ENCODE data around the gene CHRNA1. TPM values are rescaled to one million over a fixed set of nuclear protein-coding genes. Genes with fewer than 3 reads are reported as not detected.

Gene CHRNA1
- total RNA-seq, 4 donors from 2014 or later: 84.6 to 306 (median 185) TPM

DNA sequence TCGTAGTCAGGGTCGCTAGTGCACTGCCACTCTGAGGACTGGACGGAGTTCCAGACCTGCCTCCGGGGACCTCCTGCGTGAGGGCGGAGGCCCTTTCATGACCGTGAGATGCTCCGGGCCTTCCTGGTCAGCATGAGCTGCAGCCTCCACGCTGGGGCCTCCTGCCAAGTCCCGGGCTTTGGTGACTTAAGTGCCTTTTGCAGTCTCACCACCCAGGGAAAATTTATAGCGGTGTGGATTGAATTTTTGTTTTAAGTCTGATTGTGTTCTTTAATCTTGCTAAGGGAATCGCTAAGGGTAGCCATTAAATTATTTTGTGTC is 33.6 kb downstream of the CHRNA1 start:
- Histone ChIP-seq H3K27me3 (peaks cover 13 to 30% (median 21%) of the 10 kb centered on the region in 3 donors), H3K4me3 (peak overlapping the region in 3 of 4 donors; percentile 42 to 72 (median 47)), H3K27ac (no peak overlapping the region), H3K4me1 (peaks cover 0 to 5% of the 10 kb centered on the region in 2 donors), H3K36me3 (no peaks in the 10 kb centered on the region), H3K9me3 (no peaks in the 10 kb centered on the region)
- ATAC-seq (no peak), DNase-seq (no peak)
- in situ Hi-C loops (cut with MboI; ENCODE audit: low sequenced_read_pairs in 4 of 4) (no loop called here), intact Hi-C loops (cut with DNase I; ENCODE audit: low total_unique reads) (no loop called here)
- TF ChIP-seq, protein P1, sequence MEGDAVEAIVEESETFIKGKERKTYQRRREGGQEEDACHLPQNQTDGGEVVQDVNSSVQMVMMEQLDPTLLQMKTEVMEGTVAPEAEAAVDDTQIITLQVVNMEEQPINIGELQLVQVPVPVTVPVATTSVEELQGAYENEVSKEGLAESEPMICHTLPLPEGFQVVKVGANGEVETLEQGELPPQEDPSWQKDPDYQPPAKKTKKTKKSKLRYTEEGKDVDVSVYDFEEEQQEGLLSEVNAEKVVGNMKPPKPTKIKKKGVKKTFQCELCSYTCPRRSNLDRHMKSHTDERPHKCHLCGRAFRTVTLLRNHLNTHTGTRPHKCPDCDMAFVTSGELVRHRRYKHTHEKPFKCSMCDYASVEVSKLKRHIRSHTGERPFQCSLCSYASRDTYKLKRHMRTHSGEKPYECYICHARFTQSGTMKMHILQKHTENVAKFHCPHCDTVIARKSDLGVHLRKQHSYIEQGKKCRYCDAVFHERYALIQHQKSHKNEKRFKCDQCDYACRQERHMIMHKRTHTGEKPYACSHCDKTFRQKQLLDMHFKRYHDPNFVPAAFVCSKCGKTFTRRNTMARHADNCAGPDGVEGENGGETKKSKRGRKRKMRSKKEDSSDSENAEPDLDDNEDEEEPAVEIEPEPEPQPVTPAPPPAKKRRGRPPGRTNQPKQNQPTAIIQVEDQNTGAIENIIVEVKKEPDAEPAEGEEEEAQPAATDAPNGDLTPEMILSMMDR (IDR thresholded peaks at IDR 0.05 in 4 of 5, conservative IDR thresholded peaks at IDR 0.05 in 1 of 5): no peak
- TF ChIP-seq POLR2A (IDR thresholded peaks at IDR 0.05): no peak

- Histone ChIP-seq H3K9me3 (no peaks in the 10 kb centered on the region), H3K4me1 (peaks cover 0 to 5% of the 10 kb centered on the region in 2 donors), H3K4me3 (peak overlapping the region; percentile 42 to 72 (median 45)), H3K27ac (no peak overlapping the region), H3K36me3 (no peaks in the 10 kb centered on the region), H3K27me3 (peaks cover 13 to 30% (median 21%) of the 10 kb centered on the region in 3 donors)
- TF ChIP-seq POLR2A (IDR thresholded peaks at IDR 0.05): no peak
- TF ChIP-seq, protein P1 (IDR thresholded peaks at IDR 0.05 in 4 of 5, conservative IDR thresholded peaks at IDR 0.05 in 1 of 5): no peak
- in situ Hi-C loops (cut with MboI; ENCODE audit: low sequenced_read_pairs in 4 of 4): no loop called here
- intact Hi-C loops (cut with DNase I; ENCODE audit: low total_unique reads): no loop called here
- ATAC-seq: peak; percentile 16 to 18
- no peak for DNase-seq
Observed at GRCh38 chr2:174729797-174730697, 34.2 kb downstream of the CHRNA1 start.

DNA sequence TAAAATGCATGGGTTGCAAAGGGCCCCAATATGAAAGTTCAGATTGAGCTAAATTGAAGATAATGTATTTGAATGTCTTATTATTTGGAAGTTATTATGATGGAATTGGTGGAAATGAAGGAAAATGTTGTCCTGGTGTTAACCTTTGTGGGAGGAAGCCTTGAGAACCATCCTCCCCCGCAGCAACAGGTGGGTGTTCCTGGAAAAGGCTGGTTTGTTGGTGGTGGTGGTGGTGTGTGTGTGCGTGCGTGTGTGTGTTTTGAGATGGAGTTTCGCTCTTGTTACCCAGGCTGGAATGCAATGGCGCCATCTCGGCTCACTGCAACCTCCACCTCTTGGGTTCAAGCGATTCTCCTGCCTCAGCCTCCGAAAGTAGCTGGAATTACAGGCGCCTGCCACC is 36.2 kb downstream of the CHRNA1 start:
- intact Hi-C loops (cut with DNase I; ENCODE audit: low total_unique reads) (no loop called here), in situ Hi-C loops (cut with MboI; ENCODE audit: low sequenced_read_pairs in 4 of 4) (no loop called here)
- no peaks in the 10 kb centered on the region for H3K36me3 ChIP-seq
- H3K4me3 ChIP-seq: no peak overlapping the region
- no peak for DNase-seq
- peaks cover 13 to 30% (median 21%) of the 10 kb centered on the region in 3 donors for H3K27me3 ChIP-seq
- TF ChIP-seq, protein P1 (IDR thresholded peaks at IDR 0.05 in 4 of 5, conservative IDR thresholded peaks at IDR 0.05 in 1 of 5): no peak
- TF ChIP-seq POLR2A (IDR thresholded peaks at IDR 0.05): no peak
- no peak for ATAC-seq
- no peak overlapping the region for H3K27ac ChIP-seq
- H3K9me3 ChIP-seq: no peaks in the 10 kb centered on the region
- peaks cover 0 to 5% of the 10 kb centered on the region in 2 donors for H3K4me1 ChIP-seq

DNA sequence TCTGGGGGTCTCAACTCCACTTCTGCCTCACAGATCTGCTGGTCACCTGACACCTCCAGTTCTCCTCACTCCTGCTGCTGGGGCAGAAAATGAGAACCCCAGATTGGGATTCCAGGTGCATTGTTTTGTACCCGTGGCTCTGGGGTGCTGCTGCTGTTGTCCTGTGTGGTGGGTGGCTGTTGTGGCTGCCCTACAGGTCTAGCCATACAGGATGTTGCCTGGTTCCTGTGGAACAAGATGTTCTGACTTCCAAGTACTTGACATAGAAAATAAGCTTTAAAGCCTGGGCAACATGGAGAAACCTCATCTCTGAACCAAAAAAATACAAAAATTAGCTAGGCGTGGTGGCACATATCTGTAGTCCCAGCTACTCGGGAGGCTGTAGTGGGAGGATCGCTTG is 38.1 kb downstream of the CHRNA1 start:
- Histone ChIP-seq H3K4me1 (peaks cover 0 to 5% of the 10 kb centered on the region in 2 donors), H3K27ac (no peak overlapping the region), H3K27me3 (peaks cover 10 to 30% (median 21%) of the 10 kb centered on the region in 3 donors), H3K4me3 (no peak overlapping the region), H3K9me3 (no peaks in the 10 kb centered on the region), H3K36me3 (no peaks in the 10 kb centered on the region)
- ATAC-seq: no peak
- DNase-seq: no peak
- intact Hi-C loops (cut with DNase I; ENCODE audit: low total_unique reads): no loop called here
- TF ChIP-seq, protein P1 (IDR thresholded peaks at IDR 0.05 in 4 of 5, conservative IDR thresholded peaks at IDR 0.05 in 1 of 5): no peak
- no peak for TF ChIP-seq POLR2A (IDR thresholded peaks at IDR 0.05)
- in situ Hi-C loops (cut with MboI; ENCODE audit: low sequenced_read_pairs in 4 of 4): no loop called here

Measured in gastrocnemius medialis (tissue), 4 donors.